SU-DHL-6 (cell line): ENCODE results near the gene C1QTNF5.

ENCODE experiments used
- H2AFZ ChIP-seq: fragments of 200-600 bp; sonication (generic); 2 replicates; pipeline ENCODE4 v1.6.1; 2014; ENCODE audit warnings: low read depth, mild to moderate bottlenecking, moderate library complexity, mixed read lengths, antibody characterized with exemption, low read length; ENCODE audit not compliant: severe bottlenecking
- H3F3A ChIP-seq: fragments of 200-600 bp; shearing (Covaris generic); 2 replicates; pipeline ENCODE4 v1.6.0; 2016; ENCODE audit warnings: antibody characterized with exemption, mild to moderate bottlenecking; ENCODE audit not compliant: insufficient read depth
- H3K27ac ChIP-seq: fragments of 200-600 bp; sonication (generic); 2 replicates; pipeline ENCODE4 v1.5.1; 2016; ENCODE audit warnings: low read depth, mild to moderate bottlenecking, low read length, moderate library complexity, mixed read lengths
- H3K27me3 ChIP-seq: fragments of 200-600 bp; sonication (generic), shearing (Covaris generic); 2 replicates; pipeline ENCODE4 v1.6.0; 2014; ENCODE audit warnings: mild to moderate bottlenecking, low read length
- H3K36me3 ChIP-seq: fragments of 200-600 bp; sonication (generic); 2 replicates; pipeline ENCODE4 v1.6.1; 2014; ENCODE audit warnings: mild to moderate bottlenecking, low read length, mixed read lengths
- H3K4me2 ChIP-seq: fragments of 300-600, 200-600 bp; shearing (Covaris generic), sonication (generic); 2 replicates; pipeline ENCODE4 v1.6.0; 2014; ENCODE audit warnings: low read length, low read depth, mild to moderate bottlenecking; ENCODE audit not compliant: poor library complexity, severe bottlenecking
- H3K4me3 ChIP-seq: fragments of 200-600 bp; sonication (generic); 2 replicates; pipeline ENCODE4 v1.5.1; 2014; ENCODE audit warnings: antibody characterized with exemption, low read length, mild to moderate bottlenecking, mixed read lengths; ENCODE audit not compliant: insufficient read depth, poor library complexity, severe bottlenecking
- H3K79me2 ChIP-seq: fragments of 200-600 bp; sonication (generic); 2 replicates; pipeline ENCODE4 v1.6.1; 2014; ENCODE audit warnings: mild to moderate bottlenecking, low read length, moderate library complexity; ENCODE audit not compliant: insufficient read depth
- H3K9ac ChIP-seq: fragments of 200-600 bp; sonication (generic); 2 replicates; pipeline ENCODE4 v1.7.0; 2014; ENCODE audit warnings: mild to moderate bottlenecking, low read length
- H3K9me2 ChIP-seq: fragments of 200-600 bp; sonication (generic); replicated peaks from 2 replicates; pipeline ENCODE4 v1.6.1; 2014; ENCODE audit warnings: low read length; ENCODE audit not compliant: insufficient read depth
- H3K9me3 ChIP-seq: fragments of 200-600 bp; sonication (generic); 2 replicates; pipeline ENCODE4 v1.6.1; 2014; ENCODE audit warnings: low read length, mixed read lengths; ENCODE audit not compliant: insufficient read depth
- H4K20me1 ChIP-seq: fragments of 200-600 bp; sonication (generic); 2 replicates; pipeline ENCODE4 v1.6.1; 2014; ENCODE audit warnings: low read depth, mild to moderate bottlenecking, antibody characterized with exemption, low read length, moderate library complexity, mixed read lengths
- EZH2phosphoT487 ChIP-seq: fragments of 200-600 bp; sonication (generic), shearing (Covaris generic); conservative IDR thresholded peaks from 2 replicates; pipeline ENCODE4 v1.6.1; 2018; ENCODE audit warnings: mild to moderate bottlenecking, antibody characterized with exemption, low read length, moderate library complexity, mixed read lengths
- TF ChIP-seq, protein P1 (sequence below): fragments of 200-600 bp; sonication (generic); IDR thresholded peaks from one replicate; pipeline ENCODE4 v1.5.1; 2017; ENCODE audit warnings: antibody characterized with exemption, mild to moderate bottlenecking, low read length, moderate library complexity; ENCODE audit not compliant: insufficient read depth, poor library complexity, severe bottlenecking

C1QTNF5 gene

DNA sequence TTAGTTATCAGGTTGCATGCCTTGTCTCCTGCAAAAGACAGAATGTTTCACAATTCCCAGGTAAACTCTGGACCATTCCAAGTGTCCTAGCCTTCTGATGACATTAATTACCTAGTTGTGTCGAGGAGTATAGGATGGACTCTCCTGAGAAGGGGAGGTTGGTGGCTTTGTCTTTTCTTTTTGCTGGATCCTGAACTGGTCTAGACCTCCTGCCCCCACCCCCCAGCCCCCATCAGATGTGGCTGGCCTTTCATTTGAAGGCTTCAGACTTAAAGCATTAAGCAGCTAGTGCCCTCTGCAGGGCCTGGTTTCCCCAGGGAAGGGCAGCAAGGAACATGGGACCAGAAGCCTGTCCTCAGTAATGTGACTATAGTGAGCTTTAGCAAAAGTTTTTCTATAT, 33.5 kb downstream of the C1QTNF5 start:
- Histone ChIP-seq H4K20me1 (no peaks in the 10 kb centered on the region), H3K27me3 (no peaks in the 10 kb centered on the region), H3K79me2 (no peaks in the 10 kb centered on the region), H2AFZ (no peak overlapping the region), H3K4me2 (no peak overlapping the region), H3K9ac (no peak overlapping the region), H3F3A (no peaks in the 10 kb centered on the region), H3K9me3 (no peaks in the 10 kb centered on the region), H3K36me3 (peaks cover 6% of the 10 kb centered on the region; the same call in 1 of the 2 replicates), H3K4me3 (no peak overlapping the region), H3K9me2 (no peaks in the 10 kb centered on the region), H3K27ac (no peak overlapping the region)
- TF ChIP-seq, protein P1, sequence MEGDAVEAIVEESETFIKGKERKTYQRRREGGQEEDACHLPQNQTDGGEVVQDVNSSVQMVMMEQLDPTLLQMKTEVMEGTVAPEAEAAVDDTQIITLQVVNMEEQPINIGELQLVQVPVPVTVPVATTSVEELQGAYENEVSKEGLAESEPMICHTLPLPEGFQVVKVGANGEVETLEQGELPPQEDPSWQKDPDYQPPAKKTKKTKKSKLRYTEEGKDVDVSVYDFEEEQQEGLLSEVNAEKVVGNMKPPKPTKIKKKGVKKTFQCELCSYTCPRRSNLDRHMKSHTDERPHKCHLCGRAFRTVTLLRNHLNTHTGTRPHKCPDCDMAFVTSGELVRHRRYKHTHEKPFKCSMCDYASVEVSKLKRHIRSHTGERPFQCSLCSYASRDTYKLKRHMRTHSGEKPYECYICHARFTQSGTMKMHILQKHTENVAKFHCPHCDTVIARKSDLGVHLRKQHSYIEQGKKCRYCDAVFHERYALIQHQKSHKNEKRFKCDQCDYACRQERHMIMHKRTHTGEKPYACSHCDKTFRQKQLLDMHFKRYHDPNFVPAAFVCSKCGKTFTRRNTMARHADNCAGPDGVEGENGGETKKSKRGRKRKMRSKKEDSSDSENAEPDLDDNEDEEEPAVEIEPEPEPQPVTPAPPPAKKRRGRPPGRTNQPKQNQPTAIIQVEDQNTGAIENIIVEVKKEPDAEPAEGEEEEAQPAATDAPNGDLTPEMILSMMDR = no peak
- TF ChIP-seq EZH2phosphoT487 = no peak

DNA sequence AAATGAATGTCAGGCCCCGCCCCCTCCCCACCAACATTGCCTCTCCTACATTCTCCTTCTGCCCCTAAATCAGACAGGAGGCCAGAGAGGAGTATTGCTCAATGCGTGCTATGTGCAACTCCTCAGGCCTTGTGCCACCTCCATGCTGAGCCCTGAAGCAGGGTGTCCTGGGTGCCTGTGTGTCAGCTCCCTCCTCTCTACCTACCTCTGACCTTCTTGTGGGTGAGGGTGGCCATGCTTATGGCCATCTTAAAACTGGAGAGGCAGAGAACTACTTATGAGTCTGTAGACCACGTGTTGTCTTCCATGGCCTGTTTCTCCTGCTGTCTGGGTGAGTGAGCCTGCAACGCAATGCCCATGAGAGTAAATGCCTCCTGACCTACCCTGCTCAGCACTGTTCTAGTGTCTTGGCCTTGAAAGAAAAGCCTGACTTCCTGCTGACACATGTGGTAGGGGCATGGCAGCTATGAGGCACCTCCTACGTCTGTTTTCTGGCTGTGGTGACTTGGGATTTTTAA, 34.3 kb downstream of the C1QTNF5 start:
- Histone ChIP-seq H3K79me2 (no peaks in the 10 kb centered on the region), H3K9me3 (no peaks in the 10 kb centered on the region), H4K20me1 (no peaks in the 10 kb centered on the region), H3K9ac (no peak overlapping the region), H3K27me3 (no peaks in the 10 kb centered on the region), H3K36me3 (peaks cover 6% of the 10 kb centered on the region; the same call in 1 of the 2 replicates), H2AFZ (no peak overlapping the region), H3F3A (no peaks in the 10 kb centered on the region), H3K4me3 (no peak overlapping the region), H3K27ac (no peak overlapping the region), H3K9me2 (no peaks in the 10 kb centered on the region), H3K4me2 (no peak overlapping the region)
- TF ChIP-seq, protein P1 = no peak
- TF ChIP-seq EZH2phosphoT487 = no peak

DNA sequence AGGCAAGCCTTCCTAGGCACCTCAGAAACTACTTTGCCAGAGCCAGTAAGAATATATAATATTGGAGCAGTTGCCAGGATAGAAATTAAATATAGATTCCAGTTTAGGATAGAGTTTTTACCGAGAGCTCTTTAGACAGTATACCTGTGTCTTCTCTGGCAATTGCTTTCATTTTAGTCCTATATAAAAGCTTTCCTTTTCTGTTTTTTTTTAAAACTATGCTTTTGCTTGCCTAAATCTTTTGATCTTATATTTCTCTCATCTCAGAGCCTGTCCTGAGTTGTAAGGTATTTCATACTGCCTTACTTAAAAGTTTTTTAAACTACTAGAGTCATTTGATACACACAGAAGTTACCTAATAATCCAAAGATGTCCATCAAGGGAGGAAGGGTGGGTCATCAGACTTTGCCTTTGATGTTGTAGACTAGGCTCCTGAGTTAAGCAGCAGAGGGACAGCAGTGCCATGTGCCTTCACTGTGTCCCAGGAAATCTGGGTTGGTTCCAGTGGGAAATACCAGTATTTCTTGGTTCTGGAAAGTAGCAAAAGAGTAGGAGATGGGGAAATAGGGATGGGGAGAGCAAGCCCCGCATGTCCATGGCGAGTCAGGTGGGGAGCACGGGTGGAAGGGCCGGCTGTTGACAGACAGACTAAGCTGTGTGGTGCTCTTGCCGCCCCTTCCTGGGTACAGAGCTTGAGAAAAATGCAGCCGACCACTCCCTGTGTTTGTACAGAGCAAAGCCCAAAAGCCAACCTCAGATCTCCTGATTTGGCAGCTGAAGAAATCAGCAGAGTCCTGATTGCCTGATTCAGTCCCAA, 34.9 kb downstream of the C1QTNF5 start:
- peaks cover 6% of the 10 kb centered on the region; the same call in 1 of the 2 replicates for H3K36me3 ChIP-seq
- no peaks in the 10 kb centered on the region for H3F3A ChIP-seq
- H3K9me2 ChIP-seq = no peaks in the 10 kb centered on the region
- no peaks in the 10 kb centered on the region for H3K79me2 ChIP-seq
- no peak overlapping the region for H3K4me3 ChIP-seq
- no peak overlapping the region for H2AFZ ChIP-seq
- H3K4me2 ChIP-seq = no peak overlapping the region
- H3K9me3 ChIP-seq = no peaks in the 10 kb centered on the region
- H4K20me1 ChIP-seq = no peaks in the 10 kb centered on the region
- H3K9ac ChIP-seq = no peak overlapping the region
- no peak for TF ChIP-seq EZH2phosphoT487
- TF ChIP-seq, protein P1 = no peak
- no peaks in the 10 kb centered on the region for H3K27me3 ChIP-seq
- H3K27ac ChIP-seq = no peak overlapping the region
